Activated T-helper 1 cell treated with anti-CD3 and anti-CD28 coated beads, Interleukin-12 subunit alpha, Interleukin-12 subunit beta, Interleukin-2, Interleukin-4 antibody, amounts not matched to agents 30 ng/mL and 10 ng/mL and 1 ng/mL, durations not matched to agents 14 hours and 24 hours and 36 hours (primary cell): ENCODE measurements around the gene BLID. TPM values are rescaled to one million over a fixed set of nuclear protein-coding genes. Genes with fewer than 3 reads are reported as not detected.

Experiments used
- DNase-seq: peaks from one replicate; pipeline ENCODE4 v3.0.0; 2021; ENCODE audit warnings: low spot score
- H3K27ac Mint-ChIP-seq: one replicate; pipeline ENCODE4 v1.8.0; 2021; ENCODE audit warnings: mild to moderate bottlenecking, mixed read lengths
- H3K27me3 Mint-ChIP-seq: one replicate; pipeline ENCODE4 v1.8.0; 2022; ENCODE audit warnings: mild to moderate bottlenecking, moderate library complexity, mixed read lengths; ENCODE audit not compliant: insufficient read depth
- H3K36me3 Mint-ChIP-seq: one replicate; pipeline ENCODE4 v1.8.0; 2021; ENCODE audit warnings: low read depth, mixed read lengths
- H3K4me1 Mint-ChIP-seq: one replicate; pipeline ENCODE4 v1.8.0; 2021; ENCODE audit warnings: low read depth, mixed read lengths
- H3K4me3 Mint-ChIP-seq: one replicate; pipeline ENCODE4 v1.8.0; 2021; ENCODE audit warnings: mild to moderate bottlenecking, moderate library complexity, mixed read lengths
- H3K9me3 Mint-ChIP-seq: one replicate; pipeline ENCODE4 v1.8.0; 2021; ENCODE audit warnings: mixed read lengths
- intact Hi-C: fragments of 100-400 bp; cut with micrococcal nuclease; formaldehyde crosslinking; loops from one replicate; pipeline ENCODE4 v1.15.1; 2024
- total RNA-seq: library from RNA; stranded (reverse); gene quantifications from 2 replicates; pipeline ENCODE4 v1.2.3, GENCODE V29; 2022

BLID gene
- total RNA-seq, 1 donor from 2014 or later, result not detected

- intact Hi-C loops, result no loop called here
- no peak for DNase-seq
- H3K9me3 Mint-ChIP-seq, result no peaks in the 10 kb centered on the region
- no peaks in the 10 kb centered on the region for H3K27me3 Mint-ChIP-seq
- no peaks in the 10 kb centered on the region for H3K4me1 Mint-ChIP-seq
- no peak overlapping the region for H3K4me3 Mint-ChIP-seq
- H3K36me3 Mint-ChIP-seq, result no peaks in the 10 kb centered on the region
- no peak overlapping the region for H3K27ac Mint-ChIP-seq
Observed at GRCh38 chr11:122077459-122077858, 38.6 kb downstream of the BLID start.

- no peaks in the 10 kb centered on the region for H3K36me3 Mint-ChIP-seq
- no peaks in the 10 kb centered on the region for H3K27me3 Mint-ChIP-seq
- intact Hi-C loops, result no loop called here
Observed at GRCh38 chr11:122076512-122077120, 39.4 kb downstream of the BLID start.

GRCh38 chr11:122075016-122075415 is 41.0 kb downstream of the BLID start:
- Mint-ChIP-seq H3K27ac (no peak overlapping the region), H3K9me3 (no peaks in the 10 kb centered on the region)
- intact Hi-C loops, result no loop called here

More at GRCh38 chr11:122076512-122077120, 39.4 kb downstream of the BLID start:
- DNase-seq, result no peak
- no peaks in the 10 kb centered on the region for H3K9me3 Mint-ChIP-seq
- H3K27ac Mint-ChIP-seq, result no peak overlapping the region
- H3K4me3 Mint-ChIP-seq, result no peak overlapping the region
- no peaks in the 10 kb centered on the region for H3K4me1 Mint-ChIP-seq

GRCh38 chr11:122074022-122074421 is 42.0 kb downstream of the BLID start:
- H3K9me3 Mint-ChIP-seq, result no peaks in the 10 kb centered on the region
- intact Hi-C loops, result no loop called here
- no peaks in the 10 kb centered on the region for H3K36me3 Mint-ChIP-seq
- no peaks in the 10 kb centered on the region for H3K27me3 Mint-ChIP-seq
- no peaks in the 10 kb centered on the region for H3K4me1 Mint-ChIP-seq
- H3K4me3 Mint-ChIP-seq, result no peak overlapping the region
- DNase-seq, result no peak
- H3K27ac Mint-ChIP-seq, result no peak overlapping the region

More at GRCh38 chr11:122075016-122075415, 41.0 kb downstream of the BLID start:
- Mint-ChIP-seq H3K27me3 (no peaks in the 10 kb centered on the region), H3K4me1 (no peaks in the 10 kb centered on the region), H3K4me3 (no peak overlapping the region), H3K36me3 (no peaks in the 10 kb centered on the region)
- DNase-seq, result no peak

GRCh38 chr11:122071709-122072202 is 44.3 kb downstream of the BLID start:
- no peaks in the 10 kb centered on the region for H3K9me3 Mint-ChIP-seq
- H3K27me3 Mint-ChIP-seq, result no peaks in the 10 kb centered on the region
- intact Hi-C loops, result no loop called here
- no peak overlapping the region for H3K4me3 Mint-ChIP-seq
- no peak overlapping the region for H3K27ac Mint-ChIP-seq
- no peaks in the 10 kb centered on the region for H3K4me1 Mint-ChIP-seq
- H3K36me3 Mint-ChIP-seq, result no peaks in the 10 kb centered on the region
- no peak for DNase-seq

GRCh38 chr11:122069707-122070360 is 46.2 kb downstream of the BLID start:
- no peaks in the 10 kb centered on the region for H3K36me3 Mint-ChIP-seq
- no peaks in the 10 kb centered on the region for H3K9me3 Mint-ChIP-seq
- no peak overlapping the region for H3K27ac Mint-ChIP-seq
- H3K4me3 Mint-ChIP-seq, result no peak overlapping the region
- H3K4me1 Mint-ChIP-seq, result no peaks in the 10 kb centered on the region
- intact Hi-C loops, result no loop called here
- H3K27me3 Mint-ChIP-seq, result no peaks in the 10 kb centered on the region
- DNase-seq, result no peak

- H3K36me3 Mint-ChIP-seq, result no peaks in the 10 kb centered on the region
- intact Hi-C loops, result no loop called here
- no peaks in the 10 kb centered on the region for H3K27me3 Mint-ChIP-seq
- no peak overlapping the region for H3K27ac Mint-ChIP-seq
- DNase-seq, result no peak
- H3K4me1 Mint-ChIP-seq, result no peaks in the 10 kb centered on the region
- no peak overlapping the region for H3K4me3 Mint-ChIP-seq
- no peaks in the 10 kb centered on the region for H3K9me3 Mint-ChIP-seq
Observed at GRCh38 chr11:122068837-122069236, 47.2 kb downstream of the BLID start.

- no peak overlapping the region for H3K4me3 Mint-ChIP-seq
- intact Hi-C loops, result no loop called here
- no peaks in the 10 kb centered on the region for H3K36me3 Mint-ChIP-seq
- no peaks in the 10 kb centered on the region for H3K4me1 Mint-ChIP-seq
- H3K27me3 Mint-ChIP-seq, result no peaks in the 10 kb centered on the region
- no peaks in the 10 kb centered on the region for H3K9me3 Mint-ChIP-seq
- no peak overlapping the region for H3K27ac Mint-ChIP-seq
- DNase-seq, result no peak
Observed at GRCh38 chr11:122068141-122068540, 47.9 kb downstream of the BLID start.
